Spleen (tissue), 11 donors: ENCODE results near the gene ASGR2. TPM values are rescaled to one million over a fixed set of nuclear protein-coding genes. Genes with fewer than 3 reads are reported as not detected.

ENCODE experiments used
- DNase-seq: peaks from one replicate; pipeline ENCODE4 v3.0.0-alpha.2; 2020
- H3K27ac ChIP-seq, 8 donors: fragments of 200-600 bp; sonication (generic) in 7 of 8; 1 replicate in 4 of 8; 2 replicates in 4 of 8; pipeline versions ENCODE4 v1.5.0 to v1.8.0; 2016 to 2021; ENCODE audit warnings: inconsistent platforms in 4 of 8, mild to moderate bottlenecking in 4 of 8, moderate library complexity in 1 of 8
- H3K27me3 ChIP-seq, 7 donors: fragments of 200-600 bp; sonication (generic) in 6 of 7; replicated peaks in 1 of 7; 1 replicate in 4 of 7; 2 replicates in 3 of 7; pipeline versions ENCODE4 v1.5.0 to v1.8.0; 2016 to 2021; ENCODE audit warnings: inconsistent platforms in 3 of 7, mild to moderate bottlenecking in 1 of 7
- H3K36me3 ChIP-seq, 6 donors: fragments of 200-600 bp; sonication (generic) in 5 of 6; 1 replicate in 4 of 6; 2 replicates in 2 of 6; pipeline versions ENCODE4 v1.5.0 to v1.8.0; 2016 to 2021; ENCODE audit warnings: inconsistent platforms in 2 of 6
- H3K4me1 ChIP-seq, 6 donors: fragments of 200-600 bp; sonication (generic) in 5 of 6; 1 replicate in 3 of 6; 2 replicates in 3 of 6; pipeline versions ENCODE4 v1.5.0 to v1.8.0; 2016 to 2021; ENCODE audit warnings: inconsistent platforms in 3 of 6
- H3K4me3 ChIP-seq, 8 donors: fragments of 200-600 bp; sonication (generic) in 7 of 8; 1 replicate in 4 of 8; 2 replicates in 4 of 8; pipeline versions ENCODE4 v1.5.0 to v1.8.0; 2016 to 2021; ENCODE audit warnings: inconsistent platforms in 4 of 8, mild to moderate bottlenecking in 4 of 8, moderate library complexity in 2 of 8
- H3K9me3 ChIP-seq, 8 donors: fragments of 200-600 bp; sonication (generic) in 7 of 8; 1 replicate in 4 of 8; 2 replicates in 4 of 8; pipeline versions ENCODE4 v1.5.0 to v1.8.0; 2016 to 2021; ENCODE audit warnings: inconsistent platforms in 4 of 8
- CTCF ChIP-seq, 11 experiments: fragments of 200-600 bp in 7 of 11; fragments of 450-650 bp in 4 of 11; sonication (generic) in 4 of 11; IDR thresholded peaks in 8 of 11; conservative IDR thresholded peaks in 3 of 11; 1 replicate in 7 of 11; 2 replicates in 4 of 11; pipeline versions ENCODE4 v1.4.0 to v1.8.0; 2016 to 2021; ENCODE audit warnings: antibody characterized with exemption in 11 of 11, inconsistent platforms in 4 of 11, mild to moderate bottlenecking in 1 of 11
- POLR2A ChIP-seq, 3 donors: fragments of 450-650 bp; IDR thresholded peaks; one replicate each; pipeline ENCODE4 v1.5.1; 2017; ENCODE audit warnings: antibody characterized with exemption in 3 of 3, mild to moderate bottlenecking in 1 of 3
- POLR2AphosphoS5 ChIP-seq, 3 donors: sonication (generic); formaldehyde crosslinking; IDR thresholded peaks; one replicate each; pipeline ENCODE4 v1.5.1; 2017; ENCODE audit warnings: antibody characterized with exemption in 3 of 3
- WGBS, 5 donors: extraction: QIAGEN DNeasy Blood & Tissue Kit in 3 of 5; methylation state at CpG; one replicate each; pipeline versions ENCODE4 v1.1.5 to v1.1.7; 2013 to 2018; 5-methylcytosine and 5-hydroxymethylcytosine counted together
- intact Hi-C: fragments of 100-400 bp; cut with DNase I; formaldehyde crosslinking; loops from one replicate; pipeline ENCODE4 v1.15.0; 2023; ENCODE audit warnings: low total_unique reads
- polyA plus RNA-seq, 3 donors: library from polyadenylated mRNA; stranded (reverse); fragments of 200-250 nt; gene quantifications; one replicate each; pipeline ENCODE4 v1.2.1, GENCODE V29; 2013
- total RNA-seq, 7 donors: library from RNA; depleted of rRNA in 3 of 7; stranded (reverse); fragments of >200 nt in 3 of 7; fragmentation: NEBNext Ultra II Directional in 4 of 7; extraction: Animal tissue kit (Norgen Biotek cat#: 25700) in 4 of 7; gene quantifications; one replicate each; pipeline versions ENCODE4 v1.1.0 to v1.2.1, GENCODE V29; 2016 to 2021
- donor health status: healthy with polysubstance abuse.
- donor health status: DM: no; HTN: no; CAD: no; lungs with moderate emphysema.
- donor health status: DM: no; HTN: no; CAD: no.
- donor health status: Bipolar disorder and iron deficiency.
- donor health status: healthy.
- donor health status: DM: no; HTN: no; CAD: no.
- donor health status: DM: yes; HTN: yes; CAD: no.

Gene ASGR2
- total and polyA plus RNA-seq, 10 donors = 2.3 to 35.1 (median 6.3) TPM; not detected in 1

- Histone ChIP-seq H3K36me3 (no peaks in the 10 kb centered on the region), H3K27ac (no peak overlapping the region), H3K4me3 (no peak overlapping the region), H3K4me1 (peaks cover 3 to 22% (median 13%) of the 10 kb centered on the region in 6 donors), H3K27me3 (no peaks in the 10 kb centered on the region), H3K9me3 (no peaks in the 10 kb centered on the region)
- intact Hi-C loops = no loop called here
- WGBS, 5 donors = 71 to 87% (median 81%) methylated on average over 5 to 7 of the region's 7 CpGs
- DNase-seq = no peak
- no peak for TF ChIP-seq POLR2A (IDR thresholded peaks at IDR 0.05)
- TF ChIP-seq CTCF (IDR thresholded peaks at IDR 0.05 in 8 of 11, conservative IDR thresholded peaks at IDR 0.05 in 3 of 11) = no peak
- no peak for TF ChIP-seq POLR2AphosphoS5 (IDR thresholded peaks at IDR 0.05)
These were observed 36.6 kb downstream of the ASGR2 start for GRCh38 chr17:7077911-7078546.

- DNase-seq = no peak
- Histone ChIP-seq H3K36me3 (no peaks in the 10 kb centered on the region), H3K27ac (no peak overlapping the region), H3K4me1 (peaks cover 0 to 4% (median 0%) of the 10 kb centered on the region in 6 donors), H3K4me3 (no peak overlapping the region), H3K27me3 (no peaks in the 10 kb centered on the region), H3K9me3 (no peaks in the 10 kb centered on the region)
- 85 to 91% (median 87%) methylated on average over 14 of the region's 14 CpGs for WGBS, 5 donors
- no peak for TF ChIP-seq POLR2AphosphoS5 (IDR thresholded peaks at IDR 0.05)
- no peak for TF ChIP-seq POLR2A (IDR thresholded peaks at IDR 0.05)
- TF ChIP-seq CTCF (IDR thresholded peaks at IDR 0.05 in 8 of 11, conservative IDR thresholded peaks at IDR 0.05 in 3 of 11) = no peak
- intact Hi-C loops = no loop called here
These were observed 39.7 kb downstream of the ASGR2 start for GRCh38 chr17:7074931-7075330.

- intact Hi-C loops = no loop called here
- Histone ChIP-seq H3K27me3 (no peaks in the 10 kb centered on the region), H3K9me3 (peaks cover 4 to 18% (median 16%) of the 10 kb centered on the region in 8 donors), H3K4me1 (no peaks in the 10 kb centered on the region), H3K27ac (peak overlapping the region in 1 of 8 donors; percentile 61), H3K36me3 (no peaks in the 10 kb centered on the region), H3K4me3 (no peak overlapping the region)
- DNase-seq = peak; percentile 15
- WGBS, 5 donors = 90 to 95% (median 94%) methylated on average over 2 of the region's 2 CpGs
- no peak for TF ChIP-seq CTCF (IDR thresholded peaks at IDR 0.05 in 8 of 11, conservative IDR thresholded peaks at IDR 0.05 in 3 of 11)
- no peak for TF ChIP-seq POLR2A (IDR thresholded peaks at IDR 0.05)
- no peak for TF ChIP-seq POLR2AphosphoS5 (IDR thresholded peaks at IDR 0.05)
These were observed 42.2 kb downstream of the ASGR2 start for GRCh38 chr17:7072406-7072805.

GRCh38 chr17:7070712-7071111 is 43.9 kb downstream of the ASGR2 start:
- Histone ChIP-seq H3K4me1 (no peaks in the 10 kb centered on the region), H3K27ac (no peak overlapping the region), H3K9me3 (peaks cover 4 to 22% (median 18%) of the 10 kb centered on the region in 8 donors), H3K36me3 (no peaks in the 10 kb centered on the region), H3K4me3 (no peak overlapping the region), H3K27me3 (no peaks in the 10 kb centered on the region)
- no peak for DNase-seq
- 69 to 83% (median 77%) methylated on average over 3 of the region's 3 CpGs for WGBS, 5 donors
- intact Hi-C loops = no loop called here
- TF ChIP-seq POLR2AphosphoS5 (IDR thresholded peaks at IDR 0.05) (no peak), CTCF (IDR thresholded peaks at IDR 0.05 in 8 of 11, conservative IDR thresholded peaks at IDR 0.05 in 3 of 11) (no peak), POLR2A (IDR thresholded peaks at IDR 0.05) (no peak)
